Fibroblast of peridontal ligament (primary cell): ENCODE results near the gene BSCL2.
"Not testable (repeated sequence)": the region's sequence is repeated elsewhere in the genome, so short reads cannot be mapped to it uniquely, and the experiment has no call there.

Experiments
- DNase-seq: peaks from one replicate; pipeline ENCODE4 v3.0.0-alpha.2; 2010; ENCODE audit errors: extremely low read depth

BSCL2 gene

GRCh38 chr11:62719302-62719978 lies 12.2 kb upstream of the BSCL2 start:
- DNase-seq = no peak

- DNase-seq = no peak
Observed at GRCh38 chr11:62716816-62717215, 9.6 kb upstream of the BSCL2 start.

- DNase-seq = no peak
Observed at GRCh38 chr11:62716206-62716605, 9.0 kb upstream of the BSCL2 start.

GRCh38 chr11:62715150-62716130 lies 8.2 kb upstream of the BSCL2 start:
- no peak for DNase-seq

- no peak for DNase-seq
Observed at GRCh38 chr11:62713343-62713742, 6.1 kb upstream of the BSCL2 start.

- no peak for DNase-seq
Observed at GRCh38 chr11:62712861-62713260, 5.6 kb upstream of the BSCL2 start.

- DNase-seq = no peak
Observed at GRCh38 chr11:62712276-62712812, 5.1 kb upstream of the BSCL2 start.

GRCh38 chr11:62710001-62710345 lies 2.7 kb upstream of the BSCL2 start:
- peak; percentile 51 for DNase-seq

GRCh38 chr11:62709247-62710000 lies 2.2 kb upstream of the BSCL2 start:
- peak; percentile 98 for DNase-seq

GRCh38 chr11:62708793-62709192 lies 1.6 kb upstream of the BSCL2 start:
- DNase-seq = no peak

- DNase-seq = no peak
Observed at GRCh38 chr11:62708392-62708791, 1.2 kb upstream of the BSCL2 start.

GRCh38 chr11:62706850-62707247 lies 375 bp downstream of the BSCL2 start:
- no peak for DNase-seq

- peak; percentile 88 for DNase-seq
Observed at GRCh38 chr11:62705880-62706849, 1.1 kb downstream of the BSCL2 start.

GRCh38 chr11:62705413-62705812 lies 1.8 kb downstream of the BSCL2 start:
- DNase-seq = no peak

- not testable (repeated sequence) for DNase-seq
Observed at GRCh38 chr11:62703921-62704320, 3.3 kb downstream of the BSCL2 start.

- DNase-seq = no peak
Observed at GRCh38 chr11:62702246-62702645, 5.0 kb downstream of the BSCL2 start.

- peak; percentile 89 for DNase-seq
Observed at GRCh38 chr11:62694455-62695167, 12.6 kb downstream of the BSCL2 start.

GRCh38 chr11:62693624-62694023 lies 13.6 kb downstream of the BSCL2 start:
- not testable (repeated sequence) for DNase-seq

- DNase-seq = peak; percentile 98
Observed at GRCh38 chr11:62689421-62690183, 17.6 kb downstream of the BSCL2 start, which contains the start of gene LRRN4CL. LRRN4CL (minus strand) TSS chr11:62689530; CDS start chr11:62688508, 1,022 bp downstream.
